H1 (cell line): ENCODE measurements around the gene PAK5. TPM values are rescaled to one million over a fixed set of nuclear protein-coding genes. Genes with fewer than 3 reads are reported as not detected.

ENCODE experiments used
- TAF1 ChIP-seq: IDR thresholded peaks from 2 replicates; pipeline ENCODE4 v1.6.1; 2011; ENCODE audit warnings: mild to moderate bottlenecking, low read depth, low read length
- polyA plus RNA-seq, 7 experiments: library from polyadenylated mRNA; depleted of rRNA in 3 of 7; stranded (reverse) in 5 of 7; unstranded in 2 of 7; fragments of >200 nt in 5 of 7; fragments of 200-250 nt in 2 of 7; gene quantifications; 1 replicate in 5 of 7; 2 replicates in 1 of 7; 4 replicates in 1 of 7; pipeline versions ENCODE4 v1.2.1 to v1.2.3, GENCODE V29; 2011 to 2013; ENCODE audit warnings: missing spikeins in 2 of 7, mixed read lengths in 2 of 7
- total RNA-seq: library from RNA; stranded (reverse); fragmentation: NEBNext Ultra II Directional; extraction: Animal tissue kit (Norgen Biotek cat#: 25700); gene quantifications from 2 replicates; pipeline ENCODE4 v1.2.1, GENCODE V29; 2021
- TF ChIP-seq, protein P1 (sequence below): fragments of 300-600 bp; sonication (generic); IDR thresholded peaks from 2 replicates; pipeline ENCODE4 v1.7.1; 2012; ENCODE audit warnings: low read length, moderate library complexity, mild to moderate bottlenecking, inconsistent platforms; ENCODE audit not compliant: insufficient replicate concordance

Gene PAK5
- total and polyA plus RNA-seq, 2 of the 8 experiments (the other 6 are each of a cell fraction or from before 2014, with no cell fraction given), result 0.54 to 0.80 TPM

DNA sequence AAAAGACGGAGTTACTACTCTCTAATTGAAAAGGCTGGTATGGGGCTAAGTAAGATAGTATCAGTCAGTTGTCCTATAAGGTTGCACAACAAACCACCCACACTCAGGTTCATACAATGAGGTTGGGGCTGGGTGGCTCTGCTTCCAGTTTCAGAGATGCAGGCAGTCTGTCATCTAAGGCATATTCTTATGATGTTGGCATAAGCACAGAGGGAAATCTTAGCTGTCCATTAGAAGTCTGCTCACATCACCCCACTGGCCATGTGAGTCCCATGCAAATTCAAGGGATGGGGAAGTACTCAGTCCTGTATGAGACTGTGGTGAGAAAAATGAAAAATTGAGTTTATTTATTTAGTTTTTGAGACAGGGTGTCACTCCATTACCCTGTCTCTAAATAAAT, 205.9 kb downstream of the PAK5 start (continued):
- TF ChIP-seq, protein P1, sequence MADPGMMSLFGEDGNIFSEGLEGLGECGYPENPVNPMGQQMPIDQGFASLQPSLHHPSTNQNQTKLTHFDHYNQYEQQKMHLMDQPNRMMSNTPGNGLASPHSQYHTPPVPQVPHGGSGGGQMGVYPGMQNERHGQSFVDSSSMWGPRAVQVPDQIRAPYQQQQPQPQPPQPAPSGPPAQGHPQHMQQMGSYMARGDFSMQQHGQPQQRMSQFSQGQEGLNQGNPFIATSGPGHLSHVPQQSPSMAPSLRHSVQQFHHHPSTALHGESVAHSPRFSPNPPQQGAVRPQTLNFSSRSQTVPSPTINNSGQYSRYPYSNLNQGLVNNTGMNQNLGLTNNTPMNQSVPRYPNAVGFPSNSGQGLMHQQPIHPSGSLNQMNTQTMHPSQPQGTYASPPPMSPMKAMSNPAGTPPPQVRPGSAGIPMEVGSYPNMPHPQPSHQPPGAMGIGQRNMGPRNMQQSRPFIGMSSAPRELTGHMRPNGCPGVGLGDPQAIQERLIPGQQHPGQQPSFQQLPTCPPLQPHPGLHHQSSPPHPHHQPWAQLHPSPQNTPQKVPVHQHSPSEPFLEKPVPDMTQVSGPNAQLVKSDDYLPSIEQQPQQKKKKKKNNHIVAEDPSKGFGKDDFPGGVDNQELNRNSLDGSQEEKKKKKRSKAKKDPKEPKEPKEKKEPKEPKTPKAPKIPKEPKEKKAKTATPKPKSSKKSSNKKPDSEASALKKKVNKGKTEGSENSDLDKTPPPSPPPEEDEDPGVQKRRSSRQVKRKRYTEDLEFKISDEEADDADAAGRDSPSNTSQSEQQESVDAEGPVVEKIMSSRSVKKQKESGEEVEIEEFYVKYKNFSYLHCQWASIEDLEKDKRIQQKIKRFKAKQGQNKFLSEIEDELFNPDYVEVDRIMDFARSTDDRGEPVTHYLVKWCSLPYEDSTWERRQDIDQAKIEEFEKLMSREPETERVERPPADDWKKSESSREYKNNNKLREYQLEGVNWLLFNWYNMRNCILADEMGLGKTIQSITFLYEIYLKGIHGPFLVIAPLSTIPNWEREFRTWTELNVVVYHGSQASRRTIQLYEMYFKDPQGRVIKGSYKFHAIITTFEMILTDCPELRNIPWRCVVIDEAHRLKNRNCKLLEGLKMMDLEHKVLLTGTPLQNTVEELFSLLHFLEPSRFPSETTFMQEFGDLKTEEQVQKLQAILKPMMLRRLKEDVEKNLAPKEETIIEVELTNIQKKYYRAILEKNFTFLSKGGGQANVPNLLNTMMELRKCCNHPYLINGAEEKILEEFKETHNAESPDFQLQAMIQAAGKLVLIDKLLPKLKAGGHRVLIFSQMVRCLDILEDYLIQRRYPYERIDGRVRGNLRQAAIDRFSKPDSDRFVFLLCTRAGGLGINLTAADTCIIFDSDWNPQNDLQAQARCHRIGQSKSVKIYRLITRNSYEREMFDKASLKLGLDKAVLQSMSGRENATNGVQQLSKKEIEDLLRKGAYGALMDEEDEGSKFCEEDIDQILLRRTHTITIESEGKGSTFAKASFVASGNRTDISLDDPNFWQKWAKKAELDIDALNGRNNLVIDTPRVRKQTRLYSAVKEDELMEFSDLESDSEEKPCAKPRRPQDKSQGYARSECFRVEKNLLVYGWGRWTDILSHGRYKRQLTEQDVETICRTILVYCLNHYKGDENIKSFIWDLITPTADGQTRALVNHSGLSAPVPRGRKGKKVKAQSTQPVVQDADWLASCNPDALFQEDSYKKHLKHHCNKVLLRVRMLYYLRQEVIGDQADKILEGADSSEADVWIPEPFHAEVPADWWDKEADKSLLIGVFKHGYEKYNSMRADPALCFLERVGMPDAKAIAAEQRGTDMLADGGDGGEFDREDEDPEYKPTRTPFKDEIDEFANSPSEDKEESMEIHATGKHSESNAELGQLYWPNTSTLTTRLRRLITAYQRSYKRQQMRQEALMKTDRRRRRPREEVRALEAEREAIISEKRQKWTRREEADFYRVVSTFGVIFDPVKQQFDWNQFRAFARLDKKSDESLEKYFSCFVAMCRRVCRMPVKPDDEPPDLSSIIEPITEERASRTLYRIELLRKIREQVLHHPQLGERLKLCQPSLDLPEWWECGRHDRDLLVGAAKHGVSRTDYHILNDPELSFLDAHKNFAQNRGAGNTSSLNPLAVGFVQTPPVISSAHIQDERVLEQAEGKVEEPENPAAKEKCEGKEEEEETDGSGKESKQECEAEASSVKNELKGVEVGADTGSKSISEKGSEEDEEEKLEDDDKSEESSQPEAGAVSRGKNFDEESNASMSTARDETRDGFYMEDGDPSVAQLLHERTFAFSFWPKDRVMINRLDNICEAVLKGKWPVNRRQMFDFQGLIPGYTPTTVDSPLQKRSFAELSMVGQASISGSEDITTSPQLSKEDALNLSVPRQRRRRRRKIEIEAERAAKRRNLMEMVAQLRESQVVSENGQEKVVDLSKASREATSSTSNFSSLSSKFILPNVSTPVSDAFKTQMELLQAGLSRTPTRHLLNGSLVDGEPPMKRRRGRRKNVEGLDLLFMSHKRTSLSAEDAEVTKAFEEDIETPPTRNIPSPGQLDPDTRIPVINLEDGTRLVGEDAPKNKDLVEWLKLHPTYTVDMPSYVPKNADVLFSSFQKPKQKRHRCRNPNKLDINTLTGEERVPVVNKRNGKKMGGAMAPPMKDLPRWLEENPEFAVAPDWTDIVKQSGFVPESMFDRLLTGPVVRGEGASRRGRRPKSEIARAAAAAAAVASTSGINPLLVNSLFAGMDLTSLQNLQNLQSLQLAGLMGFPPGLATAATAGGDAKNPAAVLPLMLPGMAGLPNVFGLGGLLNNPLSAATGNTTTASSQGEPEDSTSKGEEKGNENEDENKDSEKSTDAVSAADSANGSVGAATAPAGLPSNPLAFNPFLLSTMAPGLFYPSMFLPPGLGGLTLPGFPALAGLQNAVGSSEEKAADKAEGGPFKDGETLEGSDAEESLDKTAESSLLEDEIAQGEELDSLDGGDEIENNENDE, result no peak
- TF ChIP-seq TAF1, result no peak
